Measurements from ENCODE around the gene CCL4.

CCL4 gene

DNA sequence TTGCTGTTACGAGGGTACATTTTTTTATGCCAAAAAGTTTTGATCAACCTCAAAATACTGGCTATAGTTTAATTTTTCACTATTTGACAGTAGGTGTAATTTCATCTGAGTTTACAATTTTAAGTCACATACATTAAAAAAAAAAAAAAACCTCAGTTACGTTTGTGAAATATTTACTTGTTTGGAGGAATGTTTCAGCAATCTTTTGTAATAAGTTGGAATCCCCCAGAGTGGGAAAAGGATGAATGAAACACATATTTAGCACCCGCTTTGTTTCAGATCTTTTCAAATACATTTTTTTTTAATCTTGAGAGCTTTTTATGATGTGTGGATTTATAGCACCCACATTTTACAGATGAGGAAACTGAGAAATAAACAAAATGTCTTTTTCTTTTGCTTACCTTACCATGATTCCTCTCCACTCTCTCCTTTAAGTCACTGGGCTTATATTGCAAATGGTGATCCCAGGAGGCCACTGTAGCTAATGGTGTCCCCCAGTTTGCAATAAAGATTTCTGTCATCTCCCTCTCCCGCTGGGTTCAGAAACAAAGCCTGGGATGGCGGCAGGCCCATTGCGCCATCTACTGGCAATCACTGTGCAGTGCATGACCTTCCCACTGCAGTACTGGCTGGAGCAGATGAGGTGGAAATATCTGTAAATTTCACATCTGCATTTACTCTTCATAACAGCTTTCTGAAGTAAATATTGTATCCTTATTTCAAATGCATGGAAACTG lies 45.1 kb downstream of the CCL4 start:
- peak; percentile 24 for DNase-seq

DNA sequence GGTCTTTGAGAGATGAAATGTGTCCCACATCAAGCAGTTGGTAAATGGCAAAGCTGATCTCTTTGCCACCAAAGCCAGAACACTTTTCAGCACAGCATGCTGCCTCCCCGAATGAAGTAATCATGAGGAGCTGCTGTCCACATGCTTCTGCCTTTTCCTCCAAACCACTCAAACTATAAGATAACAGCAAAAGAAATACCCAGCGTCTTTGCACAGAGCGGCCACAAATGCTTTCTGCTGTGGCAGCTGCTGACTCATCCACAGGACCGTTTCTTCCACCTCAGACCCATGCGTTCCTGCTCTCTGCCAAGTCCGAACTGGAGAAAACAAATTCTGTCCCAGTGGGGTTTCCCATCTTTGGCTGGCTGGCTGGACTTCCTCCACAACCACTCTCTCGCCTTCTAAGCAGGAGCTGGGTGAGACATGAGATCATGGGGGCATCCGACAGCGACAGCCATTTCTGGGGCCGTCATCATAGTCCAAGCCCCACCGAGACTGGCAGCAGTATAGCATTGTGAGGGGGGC lies 45.7 kb downstream of the CCL4 start:
- peak; percentile 48 for DNase-seq

DNA sequence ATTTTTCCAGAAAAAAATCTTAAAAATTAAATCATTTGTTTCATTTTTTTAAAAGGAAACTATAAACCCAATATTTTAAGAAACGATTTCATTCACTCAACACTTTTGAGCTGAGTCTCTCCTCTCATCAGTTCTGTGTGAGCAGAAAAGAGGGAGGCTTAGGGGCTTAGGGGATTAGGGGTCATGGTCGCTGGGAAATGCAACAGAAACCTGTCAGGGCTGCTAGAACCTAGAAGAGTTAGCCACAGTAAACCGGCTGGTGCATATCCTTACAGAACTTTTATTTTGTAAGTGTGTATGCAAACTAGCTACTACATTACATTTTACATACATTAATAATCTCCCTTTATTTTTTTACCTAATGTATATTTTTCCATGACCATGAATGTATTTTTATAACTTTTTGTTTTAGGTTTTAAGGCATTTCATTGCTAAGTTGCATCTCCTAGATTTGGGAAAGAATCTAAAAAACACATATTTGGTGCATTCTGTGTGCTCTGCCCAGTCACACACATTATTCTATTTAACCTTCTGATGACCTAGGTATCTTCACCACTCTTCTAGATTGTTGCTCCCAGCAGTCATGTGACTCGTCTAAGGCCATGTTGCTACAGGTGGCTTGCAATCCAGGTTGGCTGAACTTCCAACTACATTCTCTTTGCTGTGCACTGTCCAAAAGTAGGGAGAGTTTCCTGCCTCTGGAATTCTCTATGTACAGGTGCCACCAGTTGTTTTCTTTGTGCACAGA lies 48.4 kb downstream of the CCL4 start:
- no peak for DNase-seq

DNA sequence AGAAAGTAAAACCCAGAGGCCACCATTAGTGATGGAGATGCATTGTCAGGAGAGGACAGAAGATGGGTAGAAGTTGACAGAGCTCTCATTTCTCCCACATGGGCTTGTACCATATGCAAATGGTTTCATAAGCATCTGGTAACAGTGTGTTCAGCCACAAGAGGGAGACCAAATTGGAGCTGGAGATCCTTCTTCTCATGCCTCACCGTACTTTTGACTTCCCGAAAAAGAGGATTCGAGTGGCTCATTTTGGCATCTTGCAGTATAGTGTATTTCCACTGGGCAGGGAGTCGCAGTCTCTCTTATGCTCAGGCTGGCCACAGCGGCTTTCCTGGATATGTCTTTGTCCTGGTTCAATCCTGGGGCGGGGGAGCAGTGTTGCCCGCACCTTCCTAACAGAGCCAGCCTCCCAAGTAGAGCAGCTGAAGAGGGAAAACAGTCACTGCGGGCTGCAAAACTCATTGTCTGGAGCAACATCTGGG lies 49.1 kb downstream of the CCL4 start:
- no peak for DNase-seq

DNA sequence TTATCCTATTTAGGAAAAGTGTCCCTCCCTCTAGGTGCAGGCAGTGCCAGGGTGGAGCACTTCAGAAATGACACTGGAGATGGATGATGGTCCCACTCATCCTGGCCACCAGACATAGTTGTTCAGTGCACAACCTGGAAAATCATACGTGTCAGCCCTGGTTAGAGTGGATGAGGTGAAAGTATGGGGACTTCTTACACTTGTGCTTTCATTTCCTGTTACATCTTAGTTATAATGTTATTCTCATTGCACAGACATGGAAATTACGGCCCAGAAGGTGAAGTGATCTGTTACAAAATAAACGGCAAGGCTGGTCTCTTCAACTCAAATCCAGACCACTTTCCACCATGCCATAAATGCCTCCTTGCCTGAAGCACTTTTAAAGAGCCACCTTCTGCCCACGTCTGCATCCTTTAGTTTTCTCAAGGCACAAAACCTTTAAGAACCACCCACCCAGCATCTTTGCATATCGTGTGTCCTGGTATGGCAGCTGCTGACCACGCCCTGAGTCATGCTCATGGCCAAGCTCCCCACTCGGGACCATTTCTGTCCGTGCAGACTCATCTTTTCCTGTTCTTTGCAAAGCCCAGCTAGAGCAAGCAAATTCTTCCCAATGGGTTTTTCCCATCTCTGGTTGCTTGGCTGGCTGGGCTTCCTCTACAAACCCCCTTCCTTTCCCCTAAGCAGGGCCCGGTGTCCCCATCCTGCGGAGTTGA lies 50.4 kb downstream of the CCL4 start:
- DNase-seq: no peak
